HCT116 (cell line): ENCODE data around the gene BCO2. TPM values are rescaled to one million over a fixed set of nuclear protein-coding genes. Genes with fewer than 3 reads are reported as not detected.
"Not testable (repeated sequence)": the region's sequence is repeated elsewhere in the genome, so short reads cannot be mapped to it uniquely, and the experiment has no call there.

Experiments
- ATAC-seq: fragments of 200-7000 bp; cut with Tn5 transposase; 2 replicates; pipeline ENCODE4 v1.9.1; 2020; ENCODE audit warnings: mild to moderate bottlenecking, moderate library complexity
- BruUV-seq: library from RNA; stranded (reverse); fragments of 400-500 nt; replicated peaks from 2 replicates; lab custom pipeline; 2021; lab: Mats Ljungman, UMichigan
- CTCF ChIA-PET: fragments of 300-600 bp; sonication (Branson Sonifier 250); formaldehyde crosslinking; loops from one replicate; lab custom pipeline; 2021; ENCODE audit warnings: antibody characterized with exemption; lab: Charles Lee
- POLR2A ChIA-PET: fragments of 300-600, 350-600 bp; sonication (Branson Sonifier 250); formaldehyde crosslinking; loops from one replicate; lab custom pipeline; 2021; ENCODE audit warnings: antibody characterized with exemption; lab: Charles Lee
- RAD21 ChIA-PET, 2 experiments: fragments of 300-600 bp; sonication (Branson Sonifier 250); formaldehyde crosslinking; loops; one replicate each; lab custom pipeline; 2023; ENCODE audit warnings: low total read pairs in 2 of 2; ENCODE audit not compliant: uncharacterized antibody in 2 of 2, unreplicated experiment in 2 of 2, low non-redundant PET in 1 of 2; lab: Charles Lee
- DNase-seq: peaks from one replicate; pipeline ENCODE4 v3.0.0-alpha.2; 2010; ENCODE audit warnings: low read depth, low spot score
- H2AFZ ChIP-seq: fragments of 200-600 bp; shearing (Covaris generic), sonication (generic); 2 replicates; pipeline ENCODE4 v1.6.1; 2017; ENCODE audit warnings: low read depth, mixed run types, mixed read lengths, antibody characterized with exemption, low read length; ENCODE audit not compliant: poor library complexity, severe bottlenecking
- H3K27ac ChIP-seq: 2 replicates; pipeline ENCODE4 v1.5.1; 2012; ENCODE audit warnings: low read depth, low read length
- H3K27me3 ChIP-seq: fragments of 200-600 bp; sonication (generic); 2 replicates; pipeline ENCODE4 v1.6.1; 2016; ENCODE audit warnings: mixed run types, low read length, mixed read lengths; ENCODE audit not compliant: insufficient read depth
- H3K36me3 ChIP-seq, 2 experiments: fragments of 200-500 bp in 1 of 2; fragments of 200-600 bp in 1 of 2; sonication (Bioruptor generic) in 1 of 2; sonication (generic) in 1 of 2; 2 replicates each; pipeline versions ENCODE4 v1.5.1 to v1.6.1; 2014 to 2016; ENCODE audit warnings: low read length in 2 of 2, inconsistent platforms in 1 of 2, mixed read lengths in 1 of 2, mixed run types in 1 of 2; ENCODE audit not compliant: insufficient read depth in 2 of 2, control insufficient read depth in 1 of 2
- H3K4me1 ChIP-seq, 2 experiments: fragments of 200-600 bp in 1 of 2; sonication (generic) in 1 of 2; 2 replicates each; pipeline versions ENCODE4 v1.5.1 to v1.6.1; 2012 to 2017; ENCODE audit warnings: low read length in 2 of 2, inconsistent platforms in 1 of 2, mild to moderate bottlenecking in 1 of 2, mixed read lengths in 1 of 2, mixed run types in 1 of 2, moderate library complexity in 1 of 2; ENCODE audit not compliant: insufficient read depth in 2 of 2, control insufficient read depth in 1 of 2
- H3K4me2 ChIP-seq: fragments of 200-600 bp; sonication (generic); 2 replicates; pipeline ENCODE4 v1.6.1; 2017; ENCODE audit warnings: mixed run types, low read length, mixed read lengths
- H3K4me3 ChIP-seq, 2 experiments: fragments of 200-600 bp in 1 of 2; sonication (generic) in 1 of 2; replicated peaks in 1 of 2; 2 replicates each; pipeline ENCODE4 v1.5.1; 2011 to 2016; ENCODE audit warnings: low read length in 2 of 2, control low read depth in 1 of 2, low read depth in 1 of 2, mild to moderate bottlenecking in 1 of 2, mixed read lengths in 1 of 2, mixed run types in 1 of 2
- H3K79me2 ChIP-seq: fragments of 200-600 bp; sonication (generic); 2 replicates; pipeline ENCODE4 v1.6.1; 2017; ENCODE audit warnings: mild to moderate bottlenecking, mixed run types, low read length, moderate library complexity, mixed read lengths; ENCODE audit not compliant: insufficient read depth
- H3K9ac ChIP-seq: fragments of 200-600 bp; sonication (generic); 2 replicates; pipeline ENCODE4 v1.6.1; 2016; ENCODE audit warnings: low read length, mixed read lengths
- H3K9me2 ChIP-seq: fragments of 200-600 bp; sonication (generic), shearing (Covaris generic); 2 replicates; pipeline ENCODE4 v1.6.1; 2017; ENCODE audit warnings: mixed run types, mild to moderate bottlenecking, moderate library complexity; ENCODE audit not compliant: insufficient read depth
- H3K9me3 ChIP-seq, 2 experiments: fragments of 200-500 bp in 1 of 2; fragments of 200-600 bp in 1 of 2; sonication (Bioruptor generic) in 1 of 2; sonication (generic) in 1 of 2; 2 replicates each; pipeline ENCODE4 v1.6.1; 2014 to 2017; ENCODE audit warnings: low read length in 2 of 2, mixed read lengths in 2 of 2, inconsistent platforms in 1 of 2, low read depth in 1 of 2, mild to moderate bottlenecking in 1 of 2, mixed run types in 1 of 2, moderate library complexity in 1 of 2; ENCODE audit not compliant: control insufficient read depth in 1 of 2, insufficient read depth in 1 of 2
- H4K20me1 ChIP-seq: fragments of 200-600 bp; sonication (generic), shearing (Covaris generic); 2 replicates; pipeline ENCODE4 v1.6.1; 2017; ENCODE audit warnings: mixed run types, mild to moderate bottlenecking, moderate library complexity; ENCODE audit not compliant: insufficient read depth
- ATF3 ChIP-seq: IDR thresholded peaks from 2 replicates; pipeline ENCODE4 v1.6.1; 2012
- POLR2A ChIP-seq: IDR thresholded peaks from 2 replicates; pipeline ENCODE4 v1.7.0; 2011; ENCODE audit warnings: borderline replicate concordance; ENCODE audit not compliant: insufficient read depth, insufficient read length; ENCODE audit errors: extremely low read depth
- POLR2AphosphoS5 ChIP-seq: IDR thresholded peaks from 2 replicates; pipeline ENCODE4 v1.6.1; 2011; ENCODE audit warnings: mild to moderate bottlenecking, low read depth, low read length, moderate library complexity
- RAD21 ChIP-seq: IDR thresholded peaks from 2 replicates; pipeline ENCODE4 v1.6.1; 2012; ENCODE audit warnings: low read depth, mild to moderate bottlenecking
- SIN3A ChIP-seq: IDR thresholded peaks from 2 replicates; pipeline ENCODE4 v1.6.1; 2012; ENCODE audit warnings: low read depth
- YY1 ChIP-seq: IDR thresholded peaks from 2 replicates; pipeline ENCODE4 v1.6.1; 2011; ENCODE audit warnings: low read length, low read depth, moderate library complexity, mild to moderate bottlenecking; ENCODE audit not compliant: insufficient replicate concordance; ENCODE audit errors: extremely low read depth
- ZBTB33 ChIP-seq: IDR thresholded peaks from 2 replicates; pipeline ENCODE4 v1.6.1; 2011; ENCODE audit warnings: mild to moderate bottlenecking, low read length, moderate library complexity; ENCODE audit not compliant: insufficient replicate concordance; ENCODE audit errors: extremely low read depth
- ZFX ChIP-seq: fragments of 450-650 bp; IDR thresholded peaks from 2 replicates; pipeline ENCODE4 v1.6.1; 2017
- intact Hi-C: fragments of 100-400 bp; cut with micrococcal nuclease; formaldehyde crosslinking; loops from 2 replicates; pipeline ENCODE4 v1.10.0; 2022
- total RNA-seq: library from RNA; stranded (reverse); gene quantifications from one replicate; pipeline ENCODE4 v1.2.1, GENCODE V29; 2021; ENCODE audit not compliant: unreplicated experiment

Gene BCO2
- total RNA-seq, 1 experiment from 2014 or later = 4.0 TPM

- no peak overlapping the region for H3K4me3 ChIP-seq
- H3K79me2 ChIP-seq = no peaks in the 10 kb centered on the region
- H3K36me3 ChIP-seq = no peaks in the 10 kb centered on the region
- no peaks in the 10 kb centered on the region; a peak in 1 of 4 replicates for H3K4me1 ChIP-seq
- ATAC-seq (no peak), DNase-seq (no peak)
- no peaks in the 10 kb centered on the region for H3K9me3 ChIP-seq
- TF ChIP-seq ZFX (no peak), YY1 (no peak), POLR2AphosphoS5 (no peak), RAD21 (no peak), POLR2A (no peak), SIN3A (no peak), ZBTB33 (no peak), ATF3 (no peak)
- BruUV-seq = no TSS peak
- ChIA-PET CTCF (no interaction called here), POLR2A (no interaction called here), RAD21 (no interaction called here)
- H3K9me2 ChIP-seq = no peaks in the 10 kb centered on the region
- H3K27me3 ChIP-seq = no peaks in the 10 kb centered on the region
- no peaks in the 10 kb centered on the region for H4K20me1 ChIP-seq
- intact Hi-C loops = no loop called here
- no peak overlapping the region for H3K4me2 ChIP-seq
- no peak overlapping the region for H3K27ac ChIP-seq
- H3K9ac ChIP-seq = no peak overlapping the region
- no peak overlapping the region for H2AFZ ChIP-seq
Observed at GRCh38 chr11:112186304-112186703, 11.0 kb downstream of the BCO2 start.

- H3K9me2 ChIP-seq, POLR2A ChIA-PET, CTCF ChIA-PET, ATAC-seq, H3K79me2 ChIP-seq, H3K9me3 ChIP-seq, H4K20me1 ChIP-seq, H3K4me1 ChIP-seq, H3K9ac ChIP-seq, H3K4me3 ChIP-seq, H2AFZ ChIP-seq, H3K27ac ChIP-seq, H3K36me3 ChIP-seq, RAD21 ChIA-PET, intact Hi-C loops, H3K4me2 ChIP-seq, H3K27me3 ChIP-seq, BruUV-seq, DNase-seq: not testable (repeated sequence)
Observed at GRCh38 chr11:112195113-112195512, 19.8 kb downstream of the BCO2 start.
